NCI-H2171 (cell line): ENCODE data around the gene FAM163A.
"Not testable (repeated sequence)": the region's sequence is repeated elsewhere in the genome, so short reads cannot be mapped to it uniquely, and the experiment has no call there.

Source experiments
- DNase-seq: peaks from one replicate; lab custom pipeline; 2025; lab: John Stamatoyannopoulos, UW

Gene FAM163A

DNA sequence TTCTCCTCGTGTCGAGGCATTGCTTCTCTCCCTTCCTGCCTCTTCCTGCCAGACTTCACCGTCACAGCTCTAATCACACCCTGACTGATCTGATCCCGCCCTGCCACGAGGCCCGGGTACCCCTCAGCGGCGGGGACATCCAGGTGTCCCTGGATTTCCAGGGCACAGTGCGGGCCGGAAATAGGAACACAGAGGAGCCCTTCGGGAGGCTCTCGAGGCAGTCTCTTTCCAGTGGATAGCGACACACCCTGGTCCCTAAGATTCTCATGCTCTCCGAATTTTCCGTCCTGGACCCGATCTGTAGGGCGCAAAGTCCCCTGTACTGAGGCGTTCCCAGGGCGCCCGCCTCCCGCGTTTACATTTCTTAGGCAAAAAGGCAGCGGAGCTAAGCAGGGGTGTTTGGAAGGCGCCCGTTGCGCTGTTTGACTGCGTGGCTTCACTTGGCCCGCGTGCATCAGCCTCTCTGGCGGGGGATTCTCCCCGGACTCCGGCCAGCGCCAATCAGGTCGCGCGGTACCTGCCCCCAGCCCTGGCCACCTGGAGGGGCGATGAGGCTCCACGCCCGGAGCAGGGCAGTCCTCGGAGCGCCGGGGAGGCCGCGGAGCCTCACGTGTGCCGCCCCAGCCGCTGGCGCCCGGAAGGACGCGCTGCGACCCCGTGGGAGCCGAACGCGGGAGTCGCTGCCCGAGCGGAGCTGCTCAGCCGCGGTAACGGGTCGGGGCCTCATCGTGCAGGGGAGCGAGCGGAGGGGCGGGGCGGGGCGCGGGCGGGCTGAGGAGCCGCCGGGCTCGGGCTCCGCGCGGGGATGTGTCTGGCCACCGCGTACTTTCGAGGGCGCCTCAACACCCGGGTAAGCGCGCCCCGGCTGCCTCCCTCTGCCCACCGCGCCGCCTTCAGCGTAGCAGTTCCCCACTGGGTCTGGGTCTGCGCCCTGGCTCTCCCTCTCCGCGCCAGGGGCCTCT, at the start of gene FAM163A:
FAM163A (plus strand) TSS at position 575 of the 962 bp plus-strand sequence. CDS start 69,807 bp downstream, outside the sequence.
- peak; percentile 17 for DNase-seq

GRCh38 chr1:179694530-179694929, 48.6 kb upstream of the FAM163A start:
- not testable (repeated sequence) for DNase-seq

GRCh38 chr1:179702946-179703539, 40.0 kb upstream of the FAM163A start:
- no peak for DNase-seq

DNA sequence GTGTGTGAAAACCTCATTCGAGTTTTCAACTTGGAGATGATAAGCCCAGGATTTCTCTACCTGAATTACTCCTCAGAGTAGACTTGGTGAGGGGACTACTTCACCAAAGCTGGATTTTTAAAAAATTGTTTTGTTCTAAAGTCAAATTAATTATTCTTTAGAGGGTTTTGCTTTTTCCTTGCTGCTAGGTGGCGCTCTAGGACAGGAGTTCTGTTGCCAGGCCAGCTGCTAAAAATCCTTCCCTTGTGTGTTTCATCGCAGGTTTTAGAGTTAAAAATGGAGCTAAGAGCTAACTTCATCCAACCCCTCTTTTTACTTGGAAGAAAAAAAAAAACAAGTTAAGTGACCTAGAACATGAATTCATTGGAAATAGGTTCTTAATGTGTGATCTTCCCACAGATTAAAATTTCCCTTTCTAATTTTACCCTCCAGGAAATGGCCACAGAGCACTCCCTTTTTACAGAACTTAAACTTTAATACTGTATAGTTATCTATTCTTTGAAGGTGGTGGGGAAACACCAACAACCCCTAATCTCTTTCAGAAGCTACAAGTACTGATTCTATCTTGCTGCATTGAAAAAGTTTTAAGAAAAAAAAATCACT, 36.7 kb upstream of the FAM163A start:
- DNase-seq = peak; percentile 61

DNA sequence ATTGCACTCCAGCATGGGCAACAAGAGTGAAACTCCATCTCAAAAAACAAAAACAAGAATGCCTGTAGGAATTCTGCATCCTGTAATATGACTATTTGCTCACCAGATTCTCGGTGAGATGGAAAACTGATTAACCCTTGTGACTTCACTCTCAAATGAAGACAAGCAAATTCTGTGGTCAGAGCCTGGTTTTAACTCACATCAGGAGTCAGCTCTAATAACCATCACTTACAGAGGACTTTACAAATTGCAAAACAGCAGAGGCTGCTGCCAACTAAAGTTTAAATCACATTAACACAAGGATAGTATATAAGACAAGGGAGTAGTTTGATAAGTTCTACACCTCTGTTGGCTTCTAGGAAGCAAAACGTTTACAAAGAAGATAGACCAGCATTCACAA, 35.7 kb upstream of the FAM163A start:
- no peak for DNase-seq

DNA sequence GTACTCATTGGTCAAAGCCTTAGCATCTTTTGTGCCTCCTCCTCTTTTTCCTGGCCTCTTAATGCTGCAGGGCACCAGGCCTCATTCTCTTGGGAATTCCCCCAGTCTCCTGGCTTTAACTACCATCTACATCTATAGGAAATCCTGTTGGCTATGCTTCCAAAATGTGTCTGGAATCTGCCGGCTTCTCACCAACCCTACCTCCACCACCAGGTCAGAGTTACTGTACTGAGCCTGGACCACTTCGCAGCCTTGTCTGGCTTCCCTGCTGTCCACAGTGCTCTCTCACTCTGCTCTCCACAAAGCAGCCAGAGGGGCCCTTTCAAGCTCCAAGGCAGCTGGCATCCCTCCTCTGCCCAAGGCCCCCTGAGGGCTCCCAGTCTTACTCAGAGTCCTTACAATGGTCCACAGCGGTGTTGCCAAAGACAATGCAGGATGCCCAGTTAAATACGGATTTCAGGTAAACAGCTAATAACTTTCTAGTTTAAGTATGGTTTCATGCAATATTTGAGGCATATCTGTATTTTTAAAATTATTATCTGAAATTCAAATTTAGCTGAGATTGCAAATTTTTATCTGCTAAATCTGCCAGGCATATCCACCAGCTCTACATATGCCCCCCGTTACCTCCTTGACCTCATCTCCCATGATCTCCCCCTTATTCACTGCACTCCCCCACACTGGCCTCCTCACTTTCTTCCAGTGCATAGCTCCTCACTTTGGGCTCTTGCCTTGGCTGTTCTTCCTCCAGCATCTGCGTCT, 34.5 kb upstream of the FAM163A start:
- DNase-seq = no peak

DNA sequence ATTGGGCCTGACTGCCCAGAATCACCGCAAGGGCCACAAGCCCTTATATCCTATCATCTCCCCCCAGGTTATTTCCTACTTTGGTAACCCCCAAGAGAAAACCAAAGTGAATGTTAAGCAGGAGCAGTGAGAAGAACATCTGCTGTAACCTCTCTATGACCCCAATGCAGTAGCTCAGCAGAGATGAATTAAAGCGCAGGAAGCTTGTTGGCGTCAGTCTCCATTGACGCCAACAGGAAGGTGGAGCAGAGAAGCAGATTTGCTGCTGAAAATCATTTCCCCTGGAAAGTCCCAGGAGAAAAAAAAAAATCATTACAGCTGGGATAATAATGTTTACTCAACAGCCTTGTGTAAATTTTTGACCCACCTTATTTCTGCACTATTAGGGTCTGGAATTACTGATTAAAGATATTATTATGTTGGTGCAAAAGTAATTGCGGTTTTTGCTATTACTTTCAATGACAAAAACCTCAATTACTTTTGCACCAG, 33.2 kb upstream of the FAM163A start:
- peak; percentile 66 for DNase-seq

DNA sequence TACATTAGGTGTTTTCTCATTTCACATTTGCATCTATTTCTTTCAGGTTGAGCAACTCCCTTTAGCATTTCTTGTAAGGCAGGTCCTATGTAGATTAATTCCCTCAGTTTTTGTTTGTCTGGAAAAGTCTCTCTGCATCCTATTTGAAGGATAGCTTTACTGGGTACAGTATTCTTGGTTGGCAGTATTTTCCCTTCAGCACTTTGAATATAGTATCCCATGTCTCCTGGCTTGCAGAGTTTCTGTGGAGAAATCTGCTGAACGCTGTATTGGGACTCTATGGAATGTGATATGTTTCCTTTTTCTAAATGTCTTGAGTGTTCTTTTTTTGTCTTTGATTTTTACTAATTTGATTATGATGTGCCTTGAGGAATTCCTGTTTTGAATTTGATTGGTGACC, 28.9 kb upstream of the FAM163A start:
- DNase-seq = no peak

DNA sequence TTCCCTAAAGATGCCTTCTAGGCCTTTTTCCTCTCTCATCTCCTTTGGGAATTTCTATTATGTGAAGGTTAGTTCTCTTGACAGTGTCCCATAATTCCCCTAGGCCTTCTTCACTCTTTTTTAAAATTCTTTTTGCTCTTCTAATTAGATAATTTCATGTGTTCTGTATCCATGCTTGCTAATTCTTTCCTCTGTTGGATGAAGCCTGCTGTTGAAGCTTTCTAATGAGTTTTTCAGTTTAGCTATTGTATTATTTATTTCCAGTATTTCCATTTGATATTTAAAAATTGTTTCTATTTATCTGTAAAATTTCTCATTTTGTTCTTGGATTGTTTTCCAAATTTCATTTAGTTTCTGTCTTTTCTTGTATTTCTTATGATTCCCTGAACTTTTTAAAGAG, 28.5 kb upstream of the FAM163A start:
- DNase-seq = no peak

DNA sequence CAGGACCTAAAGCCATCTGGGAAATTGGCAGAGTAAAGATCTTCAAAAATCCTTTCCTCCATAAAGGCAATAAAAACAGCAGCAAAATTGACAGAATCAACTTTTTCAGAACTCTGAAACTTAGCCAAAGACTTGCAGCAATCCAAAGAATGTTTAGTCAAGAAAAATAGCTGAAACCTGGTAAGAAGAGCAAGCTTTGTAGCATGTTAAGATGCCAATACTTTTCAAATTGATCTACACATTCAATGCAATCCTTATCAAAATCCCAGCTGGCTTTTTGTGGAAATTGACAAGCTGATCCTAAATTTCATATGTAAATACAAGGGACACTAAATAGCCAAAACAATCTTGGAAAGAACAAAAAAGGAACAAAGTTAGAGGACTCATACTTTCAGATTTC, 23.8 kb upstream of the FAM163A start:
- DNase-seq = no peak

GRCh38 chr1:179728271-179728670, 14.8 kb upstream of the FAM163A start:
- peak; percentile 27 for DNase-seq

- DNase-seq = no peak
Measured at GRCh38 chr1:179729881-179730280, 13.2 kb upstream of the FAM163A start.

GRCh38 chr1:179731643-179732042, 11.4 kb upstream of the FAM163A start:
- no peak for DNase-seq

GRCh38 chr1:179742291-179742690, 800 bp upstream of the FAM163A start:
- no peak for DNase-seq

- DNase-seq = no peak
Measured at GRCh38 chr1:179743679-179744400, 749 bp downstream of the FAM163A start.

DNA sequence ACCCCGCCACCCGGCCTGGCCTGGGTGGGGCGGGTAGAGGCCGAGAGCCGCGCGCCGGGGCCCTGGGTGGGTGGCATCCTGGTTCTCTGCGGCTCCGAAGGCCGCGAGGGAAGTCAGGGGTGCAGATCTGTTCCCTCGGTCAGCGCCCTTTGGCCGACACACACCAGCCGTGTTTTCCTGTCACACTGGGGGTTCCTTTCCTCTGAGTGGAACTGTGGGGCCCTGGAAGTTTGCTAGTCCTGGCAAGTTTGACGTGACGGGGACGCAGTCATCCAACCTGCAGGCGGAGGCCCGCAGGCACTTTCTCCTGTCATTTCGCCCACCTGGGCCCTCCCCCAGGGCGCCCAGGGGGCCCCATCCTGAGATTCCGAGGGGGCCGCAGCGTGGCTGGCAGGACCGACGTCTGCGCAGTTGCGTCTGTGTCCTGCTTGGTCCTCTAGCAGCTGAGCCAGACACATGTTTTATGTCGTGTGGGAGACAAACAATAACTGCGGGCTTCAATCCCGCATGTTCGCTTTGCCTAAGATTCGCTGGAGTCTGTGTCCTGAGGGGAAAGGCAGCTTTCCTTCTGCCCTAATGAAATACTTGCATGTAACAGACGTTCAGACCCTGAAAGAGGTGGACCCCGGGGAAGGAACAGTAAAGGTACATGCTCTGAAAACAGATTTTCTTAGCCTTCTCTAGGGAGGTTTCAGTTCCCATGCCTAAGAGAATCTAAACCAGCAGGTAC, 1.5 kb downstream of the FAM163A start:
- DNase-seq = no peak

GRCh38 chr1:179745131-179745611, 2.1 kb downstream of the FAM163A start:
- DNase-seq = no peak

GRCh38 chr1:179745743-179746142, 2.7 kb downstream of the FAM163A start:
- DNase-seq = no peak

DNA sequence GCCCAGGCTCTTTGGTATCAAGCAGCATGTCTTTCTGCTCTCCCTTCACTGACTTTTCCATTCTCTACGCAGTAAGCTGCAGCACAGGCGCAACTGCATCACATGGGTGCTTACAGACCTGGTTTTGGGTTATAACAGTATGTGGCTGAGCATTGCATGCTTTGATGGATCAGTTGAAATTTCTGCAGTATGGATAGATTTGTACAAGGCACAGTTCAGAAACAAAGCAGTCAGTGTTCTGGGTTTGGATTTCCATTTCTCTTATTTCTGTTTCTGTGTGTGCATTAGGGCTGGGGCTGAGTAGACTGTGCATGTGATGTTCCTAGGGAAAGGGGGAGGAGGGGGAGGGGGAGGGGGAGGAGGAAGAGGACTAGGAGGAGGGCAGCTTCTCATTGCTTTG, 4.5 kb downstream of the FAM163A start:
- no peak for DNase-seq

DNA sequence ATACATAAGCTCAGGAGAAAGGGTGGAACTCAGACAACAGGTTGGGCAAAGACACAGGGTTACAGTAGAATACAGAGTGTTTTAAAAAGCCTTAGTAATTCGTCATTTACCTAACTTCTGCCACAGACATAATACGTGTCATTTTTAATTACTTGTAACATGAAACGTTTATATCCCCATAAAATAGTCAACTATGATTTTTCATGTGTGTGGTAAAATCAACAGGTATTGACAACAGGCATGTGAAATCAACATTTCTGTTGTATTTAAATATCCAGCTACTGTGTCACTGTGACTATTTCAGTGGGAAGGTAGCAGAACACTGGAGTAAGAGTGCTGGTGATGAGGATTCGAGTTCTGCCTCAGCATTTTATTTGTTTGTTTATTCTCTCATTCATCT, 5.7 kb downstream of the FAM163A start:
- DNase-seq = no peak
